GM10248 (cell line): ENCODE data around the gene CPNE4.

Experiments
- CTCF ChIA-PET: fragments of 300-600 bp; sonication (Branson Sonifier 250); formaldehyde crosslinking; extraction: SDS; loops from one replicate; lab custom pipeline; 2021; ENCODE audit warnings: antibody characterized with exemption; lab: Yijun Ruan, JAX
- POLR2A ChIA-PET: fragments of 350-650 bp; sonication (Branson Sonifier 250); formaldehyde crosslinking; extraction: SDS; loops from one replicate; lab custom pipeline; 2020; ENCODE audit warnings: antibody characterized with exemption; lab: Yijun Ruan, JAX
- DNase-seq: peaks from one replicate; pipeline ENCODE4 v3.0.0; 2012; ENCODE audit errors: extremely low spot score
- TF ChIP-seq, protein P1 (sequence below): IDR thresholded peaks from 2 replicates; pipeline ENCODE4 v1.5.1; 2012; ENCODE audit warnings: mild to moderate bottlenecking, low read depth; ENCODE audit errors: extremely low read depth, missing control alignments, control extremely low read depth

The CPNE4 gene

GRCh38 chr3:131591394-131592014 lies 443.3 kb downstream of the CPNE4 start:
- ChIA-PET POLR2A (no interaction called here), CTCF (interaction anchor here (0.8 kb wide), 1 partner anchor 204 kb away, joined by 3 read pairs; no protein-coding TSS in a partner anchor)
- DNase-seq: no peak
- TF ChIP-seq, protein P1, sequence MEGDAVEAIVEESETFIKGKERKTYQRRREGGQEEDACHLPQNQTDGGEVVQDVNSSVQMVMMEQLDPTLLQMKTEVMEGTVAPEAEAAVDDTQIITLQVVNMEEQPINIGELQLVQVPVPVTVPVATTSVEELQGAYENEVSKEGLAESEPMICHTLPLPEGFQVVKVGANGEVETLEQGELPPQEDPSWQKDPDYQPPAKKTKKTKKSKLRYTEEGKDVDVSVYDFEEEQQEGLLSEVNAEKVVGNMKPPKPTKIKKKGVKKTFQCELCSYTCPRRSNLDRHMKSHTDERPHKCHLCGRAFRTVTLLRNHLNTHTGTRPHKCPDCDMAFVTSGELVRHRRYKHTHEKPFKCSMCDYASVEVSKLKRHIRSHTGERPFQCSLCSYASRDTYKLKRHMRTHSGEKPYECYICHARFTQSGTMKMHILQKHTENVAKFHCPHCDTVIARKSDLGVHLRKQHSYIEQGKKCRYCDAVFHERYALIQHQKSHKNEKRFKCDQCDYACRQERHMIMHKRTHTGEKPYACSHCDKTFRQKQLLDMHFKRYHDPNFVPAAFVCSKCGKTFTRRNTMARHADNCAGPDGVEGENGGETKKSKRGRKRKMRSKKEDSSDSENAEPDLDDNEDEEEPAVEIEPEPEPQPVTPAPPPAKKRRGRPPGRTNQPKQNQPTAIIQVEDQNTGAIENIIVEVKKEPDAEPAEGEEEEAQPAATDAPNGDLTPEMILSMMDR: no peak

- TF ChIP-seq, protein P1: no peak
- ChIA-PET CTCF (no interaction called here), POLR2A (interaction anchor here (0.6 kb wide), 1 partner anchor 606 kb away, joined by 3 read pairs; no protein-coding TSS in a partner anchor)
- DNase-seq: no peak
Measured at GRCh38 chr3:131586277-131586676, 448.5 kb downstream of the CPNE4 start.

- ChIA-PET CTCF (interaction anchor here (1.3 to 2.3 kb wide), 4 partner anchors 12 to 32 kb away, joined by 4 to 11 read pairs (median 6); no protein-coding TSS in a partner anchor), POLR2A (no interaction called here)
- no peak for DNase-seq
- TF ChIP-seq, protein P1: no peak
Measured at GRCh38 chr3:131582438-131582837, 452.4 kb downstream of the CPNE4 start.

- no peak for DNase-seq
- ChIA-PET CTCF (interaction anchor here (1.2 to 1.8 kb wide), 3 partner anchors 10 to 19 kb away, joined by 3 to 14 read pairs (median 4); no protein-coding TSS in a partner anchor), POLR2A (no interaction called here)
- TF ChIP-seq, protein P1: no peak
Measured at GRCh38 chr3:131568460-131568859, 466.4 kb downstream of the CPNE4 start.

DNA sequence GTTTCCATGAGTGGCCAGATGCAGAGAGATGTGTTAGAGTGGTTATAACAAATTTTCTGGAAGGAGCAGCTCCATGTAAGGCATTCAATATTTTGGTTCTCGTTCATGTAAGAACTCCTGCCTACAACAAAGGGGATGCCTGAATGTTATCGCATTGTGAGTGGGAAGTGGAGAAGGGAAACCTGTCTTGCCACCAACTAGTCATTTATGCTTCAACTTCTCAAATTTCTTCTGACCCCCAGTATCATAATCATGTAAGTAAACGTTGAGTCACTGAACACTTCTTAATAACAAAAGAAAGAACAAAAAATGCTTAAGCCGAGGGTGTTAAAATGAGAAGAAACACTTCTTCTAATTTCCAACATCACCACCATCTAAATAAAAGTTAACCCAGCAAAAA lies 470.0 kb downstream of the CPNE4 start:
- TF ChIP-seq, protein P1: no peak
- CTCF ChIA-PET: interaction anchor here (1.1 kb wide), 1 partner anchor 9 kb away, joined by 3 read pairs; no protein-coding TSS in a partner anchor
- DNase-seq: no peak
- POLR2A ChIA-PET: no interaction called here

DNA sequence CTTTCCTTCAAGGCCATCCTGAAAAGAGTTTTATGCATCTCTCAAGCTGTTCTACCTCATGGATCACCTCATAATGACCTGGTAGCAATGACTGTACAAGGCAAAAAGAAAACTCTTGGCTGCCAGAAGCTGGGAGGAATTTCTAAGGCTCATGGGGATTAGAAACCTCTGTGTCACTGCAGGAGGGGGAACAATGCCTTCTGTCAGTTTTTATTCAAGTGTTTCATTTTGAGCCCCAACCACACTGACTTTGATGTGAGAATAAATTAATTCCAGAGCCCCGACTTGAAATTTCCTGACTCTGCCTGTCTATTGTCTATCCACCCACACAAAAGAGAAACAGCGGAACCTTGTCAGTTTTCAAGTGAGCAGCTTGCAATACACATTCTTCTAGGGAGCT lies 473.3 kb downstream of the CPNE4 start:
- TF ChIP-seq, protein P1: no peak
- ChIA-PET POLR2A (no interaction called here), CTCF (interaction anchor here (0.8 to 2.6 kb wide), 4 partner anchors 9 to 39 kb away, joined by 3 to 14 read pairs (median 4); no protein-coding TSS in a partner anchor)
- DNase-seq: no peak
